ENCODE results near the gene USHBP1.

GRCh38 chr19:17260842-17261325 lies 3.7 kb downstream of the USHBP1 start:
- TF ChIP-seq CTCF (IDR thresholded peaks at IDR 0.05; ENCODE audit: poor library complexity, severe bottlenecking) (peak; percentile 47), REST (IDR thresholded peaks at IDR 0.05; ENCODE audit: borderline replicate concordance) (no peak)
